HEK293 (cell line): Measurements from ENCODE around the gene TBC1D22A.

ENCODE experiments used
- SP2 ChIP-seq: fragments of 450-650 bp; formaldehyde crosslinking; IDR thresholded peaks from 2 replicates; pipeline ENCODE4 v1.5.1; 2016; ENCODE audit warnings: missing biosample characterization, missing genetic modification characterization
- YY1 ChIP-seq: fragments of 450-650 bp; formaldehyde crosslinking; IDR thresholded peaks from 2 replicates; pipeline ENCODE4 v1.5.1; 2018; ENCODE audit warnings: missing biosample characterization, missing genetic modification characterization
- ZBTB1 ChIP-seq: fragments of 450-650 bp; formaldehyde crosslinking; IDR thresholded peaks from 2 replicates; pipeline ENCODE4 v1.5.1; 2016; ENCODE audit warnings: missing biosample characterization, missing genetic modification characterization
- ZNF792 ChIP-seq: fragments of 450-650 bp; formaldehyde crosslinking; IDR thresholded peaks from 2 replicates; pipeline ENCODE4 v1.5.1; 2016; ENCODE audit warnings: missing biosample characterization, missing genetic modification characterization
- TF ChIP-seq, protein P1 (sequence below): fragments of 450-650 bp; formaldehyde crosslinking; IDR thresholded peaks from 2 replicates; pipeline ENCODE4 v1.5.1; 2016; ENCODE audit warnings: missing biosample characterization, missing genetic modification characterization
- TF ChIP-seq, protein P2 (sequence below): fragments of 450-650 bp; formaldehyde crosslinking; IDR thresholded peaks from 2 replicates; pipeline ENCODE4 v1.5.1; 2016; ENCODE audit warnings: missing biosample characterization, missing genetic modification characterization

DNA sequence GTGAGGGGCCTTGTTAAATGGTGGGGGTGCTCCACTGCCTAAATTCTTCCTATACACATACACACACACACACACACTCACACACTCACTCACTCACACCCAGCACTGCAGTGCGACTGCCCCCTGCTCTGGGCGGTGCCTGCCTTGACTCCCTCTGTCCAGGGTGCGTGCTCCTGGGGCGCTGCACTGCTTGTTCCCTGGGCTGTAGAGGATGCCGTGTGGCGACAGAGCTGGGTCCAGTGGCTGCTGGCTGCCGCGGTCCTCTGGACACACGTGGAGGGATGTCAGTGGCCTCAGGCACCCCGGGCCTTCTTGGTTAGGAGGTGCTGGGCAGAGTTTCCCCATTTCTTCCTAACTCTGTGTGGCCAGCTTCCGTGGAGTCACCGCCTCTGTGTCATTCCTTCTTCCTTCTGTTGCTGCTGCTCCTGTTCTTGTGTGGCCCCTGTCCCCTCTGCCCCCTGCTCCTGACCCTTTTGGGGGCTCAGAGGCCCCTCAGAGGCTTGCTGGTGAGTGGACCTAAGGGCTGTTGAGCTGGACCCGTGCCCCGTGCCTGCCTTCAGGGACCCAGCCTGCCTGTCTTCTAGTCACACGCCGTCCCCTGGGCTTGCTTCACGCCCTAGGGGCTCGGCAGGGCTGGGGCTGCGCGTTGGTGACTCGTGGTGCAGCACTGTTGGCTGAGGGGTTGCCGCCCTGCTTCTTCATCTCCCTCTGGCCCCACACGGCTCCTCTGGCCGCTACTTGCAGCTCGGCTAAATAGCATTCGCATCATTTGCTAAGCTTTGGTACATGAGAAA lies 147.0 kb downstream of the TBC1D22A start:
- no peak for TF ChIP-seq ZNF792 (tag by site-specific recombination)
- TF ChIP-seq, protein P1, sequence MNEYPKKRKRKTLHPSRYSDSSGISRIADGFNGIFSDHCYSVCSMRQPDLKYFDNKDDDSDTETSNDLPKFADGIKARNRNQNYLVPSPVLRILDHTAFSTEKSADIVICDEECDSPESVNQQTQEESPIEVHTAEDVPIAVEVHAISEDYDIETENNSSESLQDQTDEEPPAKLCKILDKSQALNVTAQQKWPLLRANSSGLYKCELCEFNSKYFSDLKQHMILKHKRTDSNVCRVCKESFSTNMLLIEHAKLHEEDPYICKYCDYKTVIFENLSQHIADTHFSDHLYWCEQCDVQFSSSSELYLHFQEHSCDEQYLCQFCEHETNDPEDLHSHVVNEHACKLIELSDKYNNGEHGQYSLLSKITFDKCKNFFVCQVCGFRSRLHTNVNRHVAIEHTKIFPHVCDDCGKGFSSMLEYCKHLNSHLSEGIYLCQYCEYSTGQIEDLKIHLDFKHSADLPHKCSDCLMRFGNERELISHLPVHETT (tag by site-specific recombination) = no peak
- TF ChIP-seq YY1 (tag by site-specific recombination) = no peak
- TF ChIP-seq, protein P2, sequence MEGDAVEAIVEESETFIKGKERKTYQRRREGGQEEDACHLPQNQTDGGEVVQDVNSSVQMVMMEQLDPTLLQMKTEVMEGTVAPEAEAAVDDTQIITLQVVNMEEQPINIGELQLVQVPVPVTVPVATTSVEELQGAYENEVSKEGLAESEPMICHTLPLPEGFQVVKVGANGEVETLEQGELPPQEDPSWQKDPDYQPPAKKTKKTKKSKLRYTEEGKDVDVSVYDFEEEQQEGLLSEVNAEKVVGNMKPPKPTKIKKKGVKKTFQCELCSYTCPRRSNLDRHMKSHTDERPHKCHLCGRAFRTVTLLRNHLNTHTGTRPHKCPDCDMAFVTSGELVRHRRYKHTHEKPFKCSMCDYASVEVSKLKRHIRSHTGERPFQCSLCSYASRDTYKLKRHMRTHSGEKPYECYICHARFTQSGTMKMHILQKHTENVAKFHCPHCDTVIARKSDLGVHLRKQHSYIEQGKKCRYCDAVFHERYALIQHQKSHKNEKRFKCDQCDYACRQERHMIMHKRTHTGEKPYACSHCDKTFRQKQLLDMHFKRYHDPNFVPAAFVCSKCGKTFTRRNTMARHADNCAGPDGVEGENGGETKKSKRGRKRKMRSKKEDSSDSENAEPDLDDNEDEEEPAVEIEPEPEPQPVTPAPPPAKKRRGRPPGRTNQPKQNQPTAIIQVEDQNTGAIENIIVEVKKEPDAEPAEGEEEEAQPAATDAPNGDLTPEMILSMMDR (tag by site-specific recombination) = no peak
- no peak for TF ChIP-seq ZBTB1 (tag by site-specific recombination)
- no peak for TF ChIP-seq SP2 (tag by site-specific recombination)
